ENCODE data around the gene FOLR2.
"Not testable (repeated sequence)": the region's sequence is repeated elsewhere in the genome, so short reads cannot be mapped to it uniquely, and the experiment has no call there.

Gene FOLR2

DNA sequence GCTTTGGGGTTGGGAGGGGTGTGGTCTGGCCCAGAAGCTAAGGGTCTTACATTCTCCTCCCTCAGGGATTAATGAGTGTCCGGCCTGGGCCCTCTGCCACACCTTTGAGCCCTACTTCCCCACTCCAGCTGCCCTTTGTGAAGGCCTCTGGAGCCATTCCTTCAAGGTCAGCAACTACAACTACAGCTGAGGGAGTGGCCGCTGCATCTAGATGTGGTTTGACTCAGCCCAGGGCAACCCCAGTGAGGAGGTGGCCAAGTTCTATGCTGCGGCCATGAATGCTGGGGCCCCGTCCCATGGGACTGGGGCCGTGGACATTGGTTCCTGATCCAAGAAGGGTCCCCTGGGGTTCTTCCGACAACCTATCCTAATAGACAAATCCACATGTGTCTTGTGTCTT is 38.9 kb upstream of the FOLR2 start:
- TF ChIP-seq, protein P1, sequence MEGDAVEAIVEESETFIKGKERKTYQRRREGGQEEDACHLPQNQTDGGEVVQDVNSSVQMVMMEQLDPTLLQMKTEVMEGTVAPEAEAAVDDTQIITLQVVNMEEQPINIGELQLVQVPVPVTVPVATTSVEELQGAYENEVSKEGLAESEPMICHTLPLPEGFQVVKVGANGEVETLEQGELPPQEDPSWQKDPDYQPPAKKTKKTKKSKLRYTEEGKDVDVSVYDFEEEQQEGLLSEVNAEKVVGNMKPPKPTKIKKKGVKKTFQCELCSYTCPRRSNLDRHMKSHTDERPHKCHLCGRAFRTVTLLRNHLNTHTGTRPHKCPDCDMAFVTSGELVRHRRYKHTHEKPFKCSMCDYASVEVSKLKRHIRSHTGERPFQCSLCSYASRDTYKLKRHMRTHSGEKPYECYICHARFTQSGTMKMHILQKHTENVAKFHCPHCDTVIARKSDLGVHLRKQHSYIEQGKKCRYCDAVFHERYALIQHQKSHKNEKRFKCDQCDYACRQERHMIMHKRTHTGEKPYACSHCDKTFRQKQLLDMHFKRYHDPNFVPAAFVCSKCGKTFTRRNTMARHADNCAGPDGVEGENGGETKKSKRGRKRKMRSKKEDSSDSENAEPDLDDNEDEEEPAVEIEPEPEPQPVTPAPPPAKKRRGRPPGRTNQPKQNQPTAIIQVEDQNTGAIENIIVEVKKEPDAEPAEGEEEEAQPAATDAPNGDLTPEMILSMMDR (IDR thresholded peaks at IDR 0.05): no peak
- Histone ChIP-seq H2AFZ (no peak overlapping the region), H3K4me2 (ENCODE audit: low read length) (no peak overlapping the region), H3K27me3 (ENCODE audit: control insufficient read depth, insufficient read depth, low read length) (no peaks in the 10 kb centered on the region), H3K36me3 (ENCODE audit: control insufficient read depth, insufficient read depth, low read length) (no peaks in the 10 kb centered on the region), H3K4me3 (ENCODE audit: low read depth, low read length) (no peak overlapping the region), H3K9me3 (ENCODE audit: control insufficient read depth, low read length) (no peaks in the 10 kb centered on the region), H3K4me1 (no peaks in the 10 kb centered on the region), H3K9ac (no peak overlapping the region), H3K79me2 (no peaks in the 10 kb centered on the region), H3K27ac (no peak overlapping the region)

DNA sequence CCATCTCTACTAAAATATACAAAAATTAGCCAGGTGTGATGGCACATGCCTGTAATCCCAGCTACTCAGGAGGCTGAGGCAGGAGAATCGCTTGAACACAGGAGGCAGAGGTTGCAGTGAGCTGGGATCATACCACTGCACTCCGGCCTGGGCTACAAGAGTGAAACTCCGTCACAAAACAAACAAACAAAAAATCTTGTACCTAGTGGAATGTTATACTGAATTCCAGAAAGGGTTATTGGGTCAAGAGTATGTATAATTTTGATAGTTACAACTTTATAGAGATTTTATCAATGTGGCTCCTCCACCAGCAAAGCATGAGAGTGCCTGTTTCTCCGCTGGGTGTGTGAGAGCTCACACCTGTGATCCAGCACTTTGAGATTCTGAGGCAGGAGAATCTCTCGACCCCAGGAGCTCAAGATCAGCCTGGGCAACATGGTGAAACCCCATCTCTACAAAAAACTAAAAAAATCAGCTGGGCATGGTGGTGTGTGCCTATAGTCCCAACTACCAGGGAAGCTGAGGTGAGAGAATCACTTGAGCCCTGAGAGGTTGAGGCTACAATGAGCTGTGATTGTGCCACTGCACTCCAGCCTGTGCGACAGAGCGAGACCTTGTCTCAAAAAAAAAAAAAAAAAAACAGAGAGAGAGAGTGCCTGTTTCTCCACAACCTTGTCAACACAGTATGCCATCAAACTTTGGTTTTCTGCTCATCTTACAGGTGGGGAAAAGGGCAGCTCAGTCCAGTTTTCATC is 37.4 kb upstream of the FOLR2 start:
- H3K9me3 ChIP-seq (ENCODE audit: control insufficient read depth, low read length): no peaks in the 10 kb centered on the region
- H3K4me2 ChIP-seq (ENCODE audit: low read length): no peak overlapping the region
- H3K27me3 ChIP-seq (ENCODE audit: control insufficient read depth, insufficient read depth, low read length): no peaks in the 10 kb centered on the region
- TF ChIP-seq, protein P1 (IDR thresholded peaks at IDR 0.05): no peak
- H2AFZ ChIP-seq: no peak overlapping the region
- H3K4me3 ChIP-seq (ENCODE audit: low read depth, low read length): no peak overlapping the region
- no peaks in the 10 kb centered on the region for H3K4me1 ChIP-seq
- H3K36me3 ChIP-seq (ENCODE audit: control insufficient read depth, insufficient read depth, low read length): no peaks in the 10 kb centered on the region
- no peak overlapping the region for H3K9ac ChIP-seq
- H3K27ac ChIP-seq: no peak overlapping the region
- H3K79me2 ChIP-seq: no peaks in the 10 kb centered on the region

- no peak overlapping the region for H3K4me2 ChIP-seq (ENCODE audit: low read length)
- no peak overlapping the region for H3K9ac ChIP-seq
- H3K4me3 ChIP-seq (ENCODE audit: low read depth, low read length): no peak overlapping the region
- no peak overlapping the region for H3K27ac ChIP-seq
- TF ChIP-seq, protein P1 (IDR thresholded peaks at IDR 0.05): no peak
- no peaks in the 10 kb centered on the region for H3K9me3 ChIP-seq (ENCODE audit: control insufficient read depth, low read length)
- H3K27me3 ChIP-seq (ENCODE audit: control insufficient read depth, insufficient read depth, low read length): no peaks in the 10 kb centered on the region
- H3K36me3 ChIP-seq (ENCODE audit: control insufficient read depth, insufficient read depth, low read length): no peaks in the 10 kb centered on the region
- no peaks in the 10 kb centered on the region for H3K79me2 ChIP-seq
- H3K4me1 ChIP-seq: no peaks in the 10 kb centered on the region
- no peak overlapping the region for H2AFZ ChIP-seq
Observed at GRCh38 chr11:72179804-72180396, 36.7 kb upstream of the FOLR2 start.

DNA sequence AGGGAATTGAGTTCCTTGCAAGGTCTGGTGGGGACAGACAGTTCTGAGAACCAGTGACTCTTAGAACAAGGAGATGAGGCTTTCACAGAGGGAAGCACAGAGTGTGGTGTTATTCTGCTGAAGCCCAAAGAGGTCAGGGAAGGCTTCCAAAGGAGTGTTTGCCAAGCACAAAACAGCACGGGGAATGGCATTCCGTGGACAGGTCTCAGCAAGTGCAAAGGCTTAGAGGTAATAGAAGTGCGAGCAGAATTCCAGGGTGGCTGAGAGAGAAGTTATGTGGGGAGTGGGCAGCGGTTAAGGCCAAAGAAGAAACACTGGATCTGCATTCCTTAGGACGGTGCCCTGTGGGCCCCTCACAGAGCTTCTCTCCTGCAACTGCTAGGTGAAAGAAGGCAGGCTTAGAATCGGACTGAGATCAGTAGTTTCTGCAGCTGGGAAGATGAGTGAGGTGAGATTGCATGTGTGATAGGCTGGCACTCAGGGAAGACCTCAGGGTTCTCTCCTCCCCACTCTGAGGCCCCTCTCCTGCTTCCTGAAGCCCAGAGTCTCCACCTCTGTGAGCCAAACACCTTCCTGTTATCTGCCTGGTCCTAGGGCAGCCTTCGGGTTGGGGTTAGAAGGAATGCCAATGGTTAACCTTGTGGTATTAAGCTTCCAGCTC is 35.6 kb upstream of the FOLR2 start:
- H3K4me2 ChIP-seq (ENCODE audit: low read length); H3K9ac ChIP-seq; H3K27ac ChIP-seq: not testable (repeated sequence)

GRCh38 chr11:72181553-72181958 is 35.0 kb upstream of the FOLR2 start:
- H3K27ac ChIP-seq, H3K4me1 ChIP-seq, H3K79me2 ChIP-seq: not testable (repeated sequence)

More for the DNA sequence above, 35.6 kb upstream of the FOLR2 start:
- not testable (repeated sequence) for H3K36me3 ChIP-seq (ENCODE audit: control insufficient read depth, insufficient read depth, low read length); H3K9me3 ChIP-seq (ENCODE audit: control insufficient read depth, low read length); H3K79me2 ChIP-seq; H3K4me1 ChIP-seq; H3K4me3 ChIP-seq (ENCODE audit: low read depth, low read length); H3K27me3 ChIP-seq (ENCODE audit: control insufficient read depth, insufficient read depth, low read length)
- peak overlapping the region; percentile 56 for H2AFZ ChIP-seq

More at GRCh38 chr11:72181553-72181958, 35.0 kb upstream of the FOLR2 start:
- not testable (repeated sequence) for H3K27me3 ChIP-seq (ENCODE audit: control insufficient read depth, insufficient read depth, low read length); H3K9ac ChIP-seq; H3K36me3 ChIP-seq (ENCODE audit: control insufficient read depth, insufficient read depth, low read length); H3K4me2 ChIP-seq (ENCODE audit: low read length); H3K4me3 ChIP-seq (ENCODE audit: low read depth, low read length); H3K9me3 ChIP-seq (ENCODE audit: control insufficient read depth, low read length)
- H2AFZ ChIP-seq: peak overlapping the region; percentile 56
